Sigmoid colon (tissue), 7 donors: ENCODE results near the gene MSANTD7. TPM values are rescaled to one million over a fixed set of nuclear protein-coding genes. Genes with fewer than 3 reads are reported as not detected.

Source experiments
- DNase-seq: peaks from one replicate; pipeline ENCODE4 v3.0.0-alpha.2; 2019
- H3K27ac ChIP-seq, 4 donors: fragments of 200-600 bp; sonication (generic); one replicate each; pipeline ENCODE4 v1.5.1; 2016 to 2019; ENCODE audit warnings: mild to moderate bottlenecking in 1 of 4
- H3K27me3 ChIP-seq, 3 donors: fragments of 200-600 bp; sonication (generic); one replicate each; pipeline ENCODE4 v1.5.1; 2019; ENCODE audit warnings: mild to moderate bottlenecking in 1 of 3
- H3K36me3 ChIP-seq, 4 donors: fragments of 200-600 bp; sonication (generic); one replicate each; pipeline ENCODE4 v1.5.1; 2016 to 2019
- H3K4me1 ChIP-seq, 4 donors: fragments of 200-600 bp; sonication (generic); one replicate each; pipeline ENCODE4 v1.5.1; 2017 to 2019
- H3K4me3 ChIP-seq, 4 donors: fragments of 200-600 bp; sonication (generic); one replicate each; pipeline ENCODE4 v1.5.1; 2017 to 2019; ENCODE audit warnings: mild to moderate bottlenecking in 2 of 4, moderate library complexity in 1 of 4
- H3K9me3 ChIP-seq, 4 donors: fragments of 200-600 bp in 3 of 4; sonication (generic) in 3 of 4; one replicate each; pipeline versions ENCODE4 v1.5.1 to v1.6.1; 2013 to 2019
- EP300 ChIP-seq, 4 donors: sonication (generic); formaldehyde crosslinking; IDR thresholded peaks; one replicate each; pipeline ENCODE4 v1.6.1; 2017; ENCODE audit warnings: antibody characterized with exemption in 4 of 4
- POLR2A ChIP-seq, 2 donors: fragments of 450-650 bp; IDR thresholded peaks; one replicate each; pipeline ENCODE4 v1.6.1; 2016; ENCODE audit warnings: antibody characterized with exemption in 2 of 2, mild to moderate bottlenecking in 2 of 2, moderate library complexity in 2 of 2
- POLR2AphosphoS5 ChIP-seq, 4 donors: sonication (generic); formaldehyde crosslinking; IDR thresholded peaks; one replicate each; pipeline ENCODE4 v1.6.1; 2017; ENCODE audit warnings: antibody characterized with exemption in 4 of 4
- WGBS, 2 donors: extraction: QIAGEN DNeasy Blood & Tissue Kit; methylation state at CpG; one replicate each; pipeline ENCODE4 v1.1.7; 2013; 5-methylcytosine and 5-hydroxymethylcytosine counted together
- intact Hi-C: fragments of 100-400 bp; cut with DNase I; formaldehyde crosslinking; loops from one replicate; pipeline ENCODE4 v1.15.1; 2023
- polyA plus RNA-seq, 3 donors: library from polyadenylated mRNA; stranded (reverse); fragments of 200-250 nt; gene quantifications; one replicate each; pipeline ENCODE4 v1.2.3, GENCODE V29; 2013
- total RNA-seq, 4 donors: library from RNA; depleted of rRNA; stranded (reverse); fragments of >200 nt; gene quantifications; one replicate each; pipeline ENCODE4 v1.1.0, GENCODE V29; 2016
- TF ChIP-seq, protein P1 (sequence below), 4 experiments: fragments of 450-650 bp in 3 of 4; fragments of 200-600 bp in 1 of 4; IDR thresholded peaks; one replicate each; pipeline ENCODE4 v1.5.1; 2016 to 2019; ENCODE audit warnings: antibody characterized with exemption in 4 of 4, mild to moderate bottlenecking in 3 of 4, moderate library complexity in 2 of 4
- donor health status: healthy with polysubstance abuse.
- donor health status: Bipolar disorder and iron deficiency.
- donor health status: healthy.

MSANTD7 gene
- total and polyA plus RNA-seq, 7 donors = 3.2 to 8.1 (median 5.1) TPM

- DNase-seq = no peak
- Histone ChIP-seq H3K9me3 (no peaks in the 10 kb centered on the region), H3K27ac (no peak overlapping the region), H3K4me1 (no peaks in the 10 kb centered on the region), H3K36me3 (no peaks in the 10 kb centered on the region), H3K27me3 (no peaks in the 10 kb centered on the region), H3K4me3 (no peak overlapping the region)
- 0 to 43% methylated on average over 1 of the region's 1 CpG for WGBS, 2 donors
- TF ChIP-seq, protein P1, sequence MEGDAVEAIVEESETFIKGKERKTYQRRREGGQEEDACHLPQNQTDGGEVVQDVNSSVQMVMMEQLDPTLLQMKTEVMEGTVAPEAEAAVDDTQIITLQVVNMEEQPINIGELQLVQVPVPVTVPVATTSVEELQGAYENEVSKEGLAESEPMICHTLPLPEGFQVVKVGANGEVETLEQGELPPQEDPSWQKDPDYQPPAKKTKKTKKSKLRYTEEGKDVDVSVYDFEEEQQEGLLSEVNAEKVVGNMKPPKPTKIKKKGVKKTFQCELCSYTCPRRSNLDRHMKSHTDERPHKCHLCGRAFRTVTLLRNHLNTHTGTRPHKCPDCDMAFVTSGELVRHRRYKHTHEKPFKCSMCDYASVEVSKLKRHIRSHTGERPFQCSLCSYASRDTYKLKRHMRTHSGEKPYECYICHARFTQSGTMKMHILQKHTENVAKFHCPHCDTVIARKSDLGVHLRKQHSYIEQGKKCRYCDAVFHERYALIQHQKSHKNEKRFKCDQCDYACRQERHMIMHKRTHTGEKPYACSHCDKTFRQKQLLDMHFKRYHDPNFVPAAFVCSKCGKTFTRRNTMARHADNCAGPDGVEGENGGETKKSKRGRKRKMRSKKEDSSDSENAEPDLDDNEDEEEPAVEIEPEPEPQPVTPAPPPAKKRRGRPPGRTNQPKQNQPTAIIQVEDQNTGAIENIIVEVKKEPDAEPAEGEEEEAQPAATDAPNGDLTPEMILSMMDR (IDR thresholded peaks at IDR 0.05) = no peak
- no peak for TF ChIP-seq EP300 (IDR thresholded peaks at IDR 0.05)
- no peak for TF ChIP-seq POLR2A (IDR thresholded peaks at IDR 0.05)
- TF ChIP-seq POLR2AphosphoS5 (IDR thresholded peaks at IDR 0.05) = no peak
- intact Hi-C loops = no loop called here
Observed at GRCh38 chr10:14803827-14804226, 34.3 kb upstream of the MSANTD7 start.

DNA sequence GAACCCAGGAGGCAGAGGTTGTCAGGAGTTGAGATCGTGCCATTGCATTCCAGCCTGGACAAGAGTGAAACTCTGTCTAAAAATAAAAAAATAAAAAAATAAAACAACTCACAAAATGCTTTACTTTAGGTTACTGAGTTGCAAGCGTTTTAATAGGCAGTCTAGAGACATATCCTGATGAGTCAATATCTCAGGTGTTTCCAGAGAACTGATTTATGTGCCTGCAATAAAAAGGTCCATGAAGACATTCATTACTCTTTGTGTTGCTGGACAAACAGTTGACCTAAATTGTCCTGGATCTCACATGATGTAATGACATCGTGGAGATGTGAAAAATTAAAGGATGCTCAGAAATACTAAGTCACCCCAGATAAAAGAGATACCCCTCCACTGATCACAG lies 31.8 kb upstream of the MSANTD7 start:
- intact Hi-C loops = no loop called here
- no peaks in the 10 kb centered on the region for H3K27me3 ChIP-seq
- H3K27ac ChIP-seq = no peak overlapping the region
- no peak for DNase-seq
- no peak overlapping the region for H3K4me3 ChIP-seq
- H3K36me3 ChIP-seq = no peaks in the 10 kb centered on the region
- 29 to 73% methylated on average over 3 of the region's 3 CpGs for WGBS, 2 donors
- no peaks in the 10 kb centered on the region for H3K4me1 ChIP-seq
- no peak for TF ChIP-seq EP300 (IDR thresholded peaks at IDR 0.05)
- TF ChIP-seq, protein P1 (IDR thresholded peaks at IDR 0.05) = no peak
- TF ChIP-seq POLR2A (IDR thresholded peaks at IDR 0.05) = no peak
- no peak for TF ChIP-seq POLR2AphosphoS5 (IDR thresholded peaks at IDR 0.05)
- no peaks in the 10 kb centered on the region for H3K9me3 ChIP-seq

GRCh38 chr10:14810969-14811953 lies 26.8 kb upstream of the MSANTD7 start:
- Histone ChIP-seq H3K27me3 (no peaks in the 10 kb centered on the region), H3K9me3 (no peaks in the 10 kb centered on the region), H3K36me3 (no peaks in the 10 kb centered on the region), H3K27ac (no peak overlapping the region), H3K4me3 (no peak overlapping the region), H3K4me1 (no peaks in the 10 kb centered on the region)
- WGBS, 2 donors = 52 to 77% methylated on average over 9 of the region's 9 CpGs
- DNase-seq = no peak
- intact Hi-C loops = no loop called here
- TF ChIP-seq EP300 (IDR thresholded peaks at IDR 0.05) = no peak
- no peak for TF ChIP-seq POLR2AphosphoS5 (IDR thresholded peaks at IDR 0.05)
- TF ChIP-seq, protein P1 (IDR thresholded peaks at IDR 0.05) = no peak
- TF ChIP-seq POLR2A (IDR thresholded peaks at IDR 0.05) = no peak

DNA sequence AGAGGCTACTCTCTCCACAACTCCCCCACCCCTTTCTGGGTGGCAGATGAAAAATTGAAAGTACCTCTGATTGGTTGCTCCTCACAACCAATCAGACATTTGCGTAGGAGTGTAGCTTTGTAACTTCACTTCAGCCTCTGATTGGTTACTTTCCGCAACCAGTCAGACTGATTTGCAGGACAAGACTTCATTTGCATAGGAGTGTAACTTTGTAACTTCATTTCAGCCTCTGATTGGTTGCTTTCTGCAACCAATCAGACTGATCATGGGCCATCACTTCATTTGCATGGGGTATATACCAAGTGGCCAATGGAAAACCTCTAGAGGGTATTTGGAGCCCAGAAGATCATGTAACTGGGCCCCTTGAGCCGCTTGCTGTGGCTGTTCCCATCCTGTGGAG lies 25.8 kb upstream of the MSANTD7 start:
- H3K27ac ChIP-seq = no peak overlapping the region
- no peak for DNase-seq
- H3K27me3 ChIP-seq = no peaks in the 10 kb centered on the region
- no peak overlapping the region for H3K4me3 ChIP-seq
- no peak for TF ChIP-seq EP300 (IDR thresholded peaks at IDR 0.05)
- TF ChIP-seq, protein P1 (IDR thresholded peaks at IDR 0.05) = no peak
- TF ChIP-seq POLR2A (IDR thresholded peaks at IDR 0.05) = no peak
- TF ChIP-seq POLR2AphosphoS5 (IDR thresholded peaks at IDR 0.05) = no peak
- no peaks in the 10 kb centered on the region for H3K9me3 ChIP-seq
- no peaks in the 10 kb centered on the region for H3K36me3 ChIP-seq
- WGBS, 2 donors = 93 to 94% methylated on average over 3 of the region's 3 CpGs
- intact Hi-C loops = no loop called here
- no peaks in the 10 kb centered on the region for H3K4me1 ChIP-seq
